HG02623 (cell line): ENCODE data around the gene CEMIP2.
"Not testable (repeated sequence)": the region's sequence is repeated elsewhere in the genome, so short reads cannot be mapped to it uniquely, and the experiment has no call there.

Experiments used
- ATAC-seq: cut with Tn5 transposase; IDR thresholded peaks from one replicate; pipeline ENCODE4 v1.9.1; 2021; ENCODE audit warnings: moderate library complexity; ENCODE audit not compliant: unreplicated experiment

Gene CEMIP2

GRCh38 chr9:71681708-71682272 lies 86.5 kb downstream of the CEMIP2 start:
- ATAC-seq, result no peak

- ATAC-seq, result no peak
These were observed 87.1 kb downstream of the CEMIP2 start for GRCh38 chr9:71681104-71681707.

- no peak for ATAC-seq
These were observed 87.9 kb downstream of the CEMIP2 start for GRCh38 chr9:71680189-71680980.

- ATAC-seq, result no peak
These were observed 89.3 kb downstream of the CEMIP2 start for GRCh38 chr9:71678999-71679398.

GRCh38 chr9:71677209-71677608 lies 91.1 kb downstream of the CEMIP2 start:
- ATAC-seq, result no peak

- ATAC-seq, result peak; percentile 35
These were observed 91.9 kb downstream of the CEMIP2 start for GRCh38 chr9:71676460-71676859.

- ATAC-seq, result no peak
These were observed 92.5 kb downstream of the CEMIP2 start for GRCh38 chr9:71675857-71676165.

- ATAC-seq, result no peak
These were observed 93.0 kb downstream of the CEMIP2 start for GRCh38 chr9:71675105-71675856.

- no peak for ATAC-seq
These were observed 95.7 kb downstream of the CEMIP2 start for GRCh38 chr9:71672573-71672972.

GRCh38 chr9:71671289-71671688 lies 97.0 kb downstream of the CEMIP2 start:
- no peak for ATAC-seq

GRCh38 chr9:71670121-71670520 lies 98.2 kb downstream of the CEMIP2 start:
- ATAC-seq, result no peak

GRCh38 chr9:71669284-71669995 lies 98.9 kb downstream of the CEMIP2 start:
- ATAC-seq, result no peak

- no peak for ATAC-seq
These were observed 99.6 kb downstream of the CEMIP2 start for GRCh38 chr9:71668717-71669116.

GRCh38 chr9:71665247-71665646 lies 103.1 kb downstream of the CEMIP2 start:
- ATAC-seq, result no peak

- ATAC-seq, result no peak
These were observed 103.7 kb downstream of the CEMIP2 start for GRCh38 chr9:71664566-71664965.

GRCh38 chr9:71663931-71664459 lies 104.3 kb downstream of the CEMIP2 start:
- no peak for ATAC-seq

GRCh38 chr9:71663216-71663615 lies 105.1 kb downstream of the CEMIP2 start:
- ATAC-seq, result no peak

- ATAC-seq, result no peak
These were observed 106.2 kb downstream of the CEMIP2 start for GRCh38 chr9:71662082-71662481.

GRCh38 chr9:71657276-71657675 lies 111.0 kb downstream of the CEMIP2 start:
- not testable (repeated sequence) for ATAC-seq

- no peak for ATAC-seq
These were observed 111.8 kb downstream of the CEMIP2 start for GRCh38 chr9:71656496-71656895.

- no peak for ATAC-seq
These were observed 112.5 kb downstream of the CEMIP2 start for GRCh38 chr9:71655778-71656177.
